GM12875 (cell line): ENCODE measurements around the gene CYP2J2.
A peak's percentile ranks its signal among the peaks of the same experiment; 100 is the strongest.

Experiments
- H3K4me3 ChIP-seq: one replicate; pipeline ENCODE4 v1.5.1; 2011; ENCODE audit warnings: low read depth, low read length, control low read depth
- TF ChIP-seq, protein P1 (sequence below): IDR thresholded peaks from 2 replicates; pipeline ENCODE4 v1.5.1; 2011; ENCODE audit warnings: low read depth, mild to moderate bottlenecking, control low read depth, inconsistent platforms, low read length, moderate library complexity, borderline replicate concordance; ENCODE audit not compliant: insufficient read depth

CYP2J2 gene

DNA sequence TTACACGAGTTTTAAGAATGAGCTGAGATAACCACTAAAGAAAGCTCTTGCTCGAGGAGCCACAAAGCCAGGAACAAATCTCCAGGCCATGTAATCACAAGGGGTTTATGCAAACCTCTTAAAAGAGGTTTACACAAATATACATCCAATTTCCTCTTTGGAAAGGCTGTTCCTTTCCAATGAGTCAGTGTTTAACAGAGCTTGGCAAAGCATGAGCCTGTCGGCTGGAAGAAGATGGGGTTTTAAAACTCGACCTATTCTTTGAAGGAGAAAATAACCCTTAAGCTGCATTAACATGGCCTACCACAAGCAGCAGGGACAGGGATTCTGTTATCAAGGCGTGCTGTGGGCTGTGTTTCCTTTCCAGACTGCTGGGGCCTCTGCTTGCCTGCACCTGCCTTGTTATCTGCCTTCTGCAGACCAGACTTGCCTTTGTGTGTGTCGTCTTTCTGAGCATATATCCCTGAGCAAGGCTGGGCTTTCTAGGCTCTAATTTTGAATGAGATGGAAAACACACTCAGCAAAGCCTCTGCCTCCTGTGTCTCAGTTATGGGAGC, 40.6 kb upstream of the CYP2J2 start:
- H3K4me3 ChIP-seq: no peak overlapping the region
- TF ChIP-seq, protein P1, sequence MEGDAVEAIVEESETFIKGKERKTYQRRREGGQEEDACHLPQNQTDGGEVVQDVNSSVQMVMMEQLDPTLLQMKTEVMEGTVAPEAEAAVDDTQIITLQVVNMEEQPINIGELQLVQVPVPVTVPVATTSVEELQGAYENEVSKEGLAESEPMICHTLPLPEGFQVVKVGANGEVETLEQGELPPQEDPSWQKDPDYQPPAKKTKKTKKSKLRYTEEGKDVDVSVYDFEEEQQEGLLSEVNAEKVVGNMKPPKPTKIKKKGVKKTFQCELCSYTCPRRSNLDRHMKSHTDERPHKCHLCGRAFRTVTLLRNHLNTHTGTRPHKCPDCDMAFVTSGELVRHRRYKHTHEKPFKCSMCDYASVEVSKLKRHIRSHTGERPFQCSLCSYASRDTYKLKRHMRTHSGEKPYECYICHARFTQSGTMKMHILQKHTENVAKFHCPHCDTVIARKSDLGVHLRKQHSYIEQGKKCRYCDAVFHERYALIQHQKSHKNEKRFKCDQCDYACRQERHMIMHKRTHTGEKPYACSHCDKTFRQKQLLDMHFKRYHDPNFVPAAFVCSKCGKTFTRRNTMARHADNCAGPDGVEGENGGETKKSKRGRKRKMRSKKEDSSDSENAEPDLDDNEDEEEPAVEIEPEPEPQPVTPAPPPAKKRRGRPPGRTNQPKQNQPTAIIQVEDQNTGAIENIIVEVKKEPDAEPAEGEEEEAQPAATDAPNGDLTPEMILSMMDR: no peak

DNA sequence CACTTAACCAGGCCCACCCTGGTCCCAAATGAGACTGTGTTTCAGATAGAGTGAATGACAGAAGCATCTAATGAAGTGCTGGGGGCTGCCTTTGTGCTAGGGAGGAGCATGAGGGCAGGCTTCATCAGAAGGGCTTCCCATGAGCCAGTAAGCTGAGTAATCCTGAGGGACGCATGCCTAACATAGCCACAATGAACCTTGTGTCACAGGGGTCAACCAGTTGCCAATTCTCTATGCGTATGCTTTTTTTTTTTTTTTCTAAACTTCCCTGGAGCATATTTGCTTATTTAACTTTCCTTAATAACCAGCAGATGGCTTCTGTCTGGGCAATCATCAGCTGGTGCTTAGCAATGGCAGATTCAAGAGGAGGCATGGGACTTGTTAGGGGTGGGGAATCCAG, 25.5 kb upstream of the CYP2J2 start:
- no peak overlapping the region for H3K4me3 ChIP-seq
- TF ChIP-seq, protein P1: no peak

DNA sequence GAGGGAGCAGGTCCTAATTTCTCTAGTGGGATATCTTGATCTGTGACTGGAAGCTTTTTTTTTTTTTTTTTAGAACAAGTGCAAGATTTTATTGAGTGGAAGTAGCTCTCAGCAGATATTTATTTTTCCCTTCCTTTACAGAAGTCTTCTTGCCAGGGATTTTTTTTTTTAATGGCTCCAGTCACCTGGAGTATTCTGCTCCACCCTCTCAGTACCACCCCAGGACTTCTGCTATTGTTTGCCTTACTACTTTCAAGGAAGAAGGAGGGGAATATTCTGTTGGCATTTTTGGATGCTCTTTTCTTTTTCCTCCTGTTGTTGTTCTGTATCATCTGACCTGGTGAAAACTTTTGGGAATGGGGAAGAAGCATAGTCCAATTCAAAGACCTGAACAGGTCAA, 23.1 kb upstream of the CYP2J2 start:
- no peak overlapping the region for H3K4me3 ChIP-seq
- TF ChIP-seq, protein P1: no peak

DNA sequence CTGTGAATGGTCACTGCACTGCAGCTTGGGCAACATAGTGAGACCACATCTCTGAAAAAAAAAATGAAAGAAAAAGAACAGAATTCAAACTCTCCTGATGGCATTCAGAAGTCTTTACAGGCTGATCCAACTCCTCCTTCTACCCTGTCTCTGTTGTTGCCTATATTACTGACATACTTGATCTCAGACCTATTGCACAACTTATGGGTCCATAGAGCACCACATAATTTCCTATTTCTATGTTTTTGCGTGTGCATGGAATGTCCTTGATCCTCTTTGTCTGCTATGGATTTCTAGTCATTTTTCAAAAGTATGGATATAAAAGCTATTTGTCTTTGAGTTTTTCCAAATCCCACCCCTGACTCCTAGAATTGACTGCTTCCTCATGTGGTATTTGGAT, 22.4 kb upstream of the CYP2J2 start:
- no peak overlapping the region for H3K4me3 ChIP-seq
- TF ChIP-seq, protein P1: no peak

DNA sequence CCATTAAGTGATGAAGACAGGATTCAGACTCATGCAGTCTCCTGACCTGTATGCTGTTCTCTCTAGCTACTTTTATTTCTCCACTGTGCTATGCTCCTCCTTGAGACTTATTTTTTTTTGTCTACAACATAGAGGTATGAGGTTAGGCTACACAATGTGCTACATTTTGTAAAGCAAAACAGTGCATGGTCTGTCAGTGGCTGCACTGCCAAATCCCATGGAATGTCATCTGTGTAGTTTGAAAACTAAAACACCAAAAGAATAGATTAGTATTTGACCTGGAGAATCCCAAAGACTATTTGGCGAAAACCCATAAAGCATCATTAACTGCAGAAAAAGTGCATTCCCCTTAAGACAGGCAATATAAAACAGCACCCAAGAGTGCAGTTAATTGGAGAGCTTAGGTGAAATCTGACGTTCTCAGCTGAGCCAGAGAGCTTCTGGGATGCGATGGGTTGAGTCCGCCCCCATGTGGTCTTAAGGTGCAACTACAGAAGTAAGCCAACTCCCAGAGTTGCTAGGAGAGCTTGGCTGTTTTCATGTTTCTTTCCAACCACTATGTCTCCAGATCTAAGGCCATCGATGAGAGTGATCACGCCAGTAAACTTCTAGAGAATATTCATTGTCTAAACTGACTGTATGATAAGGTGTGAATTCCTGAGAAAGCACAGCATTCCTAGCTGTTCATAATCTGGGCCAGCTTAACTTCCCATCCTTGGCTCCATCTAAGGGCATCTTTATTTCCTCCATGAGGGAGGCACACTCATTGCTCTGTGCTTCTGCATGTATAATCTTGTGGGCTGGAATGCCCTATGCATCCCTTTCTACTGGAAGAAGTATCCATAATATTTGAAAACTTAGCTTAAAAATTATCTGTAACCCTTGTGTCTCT, 20.7 kb upstream of the CYP2J2 start:
- no peak overlapping the region for H3K4me3 ChIP-seq
- TF ChIP-seq, protein P1: peak; percentile 92

DNA sequence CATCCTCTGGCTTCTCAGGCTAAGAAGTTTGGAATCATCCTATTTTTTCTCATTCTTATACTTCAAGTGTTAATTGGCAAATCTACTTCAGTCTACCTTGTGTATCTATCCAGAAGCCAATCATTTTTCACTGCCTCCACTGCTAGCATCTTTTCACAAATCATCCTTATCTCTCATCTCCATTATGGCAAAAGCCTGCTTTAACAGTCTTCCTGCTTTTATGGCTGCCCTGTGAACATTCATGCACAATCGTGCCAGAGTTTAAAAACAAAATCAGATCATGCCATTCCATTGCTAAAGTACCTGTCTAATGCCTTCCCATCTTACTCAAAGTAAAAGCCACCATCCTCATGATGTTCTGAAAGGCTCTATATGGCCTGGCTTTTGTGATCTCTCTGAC, 19.2 kb upstream of the CYP2J2 start:
- no peak overlapping the region for H3K4me3 ChIP-seq
- TF ChIP-seq, protein P1: no peak

DNA sequence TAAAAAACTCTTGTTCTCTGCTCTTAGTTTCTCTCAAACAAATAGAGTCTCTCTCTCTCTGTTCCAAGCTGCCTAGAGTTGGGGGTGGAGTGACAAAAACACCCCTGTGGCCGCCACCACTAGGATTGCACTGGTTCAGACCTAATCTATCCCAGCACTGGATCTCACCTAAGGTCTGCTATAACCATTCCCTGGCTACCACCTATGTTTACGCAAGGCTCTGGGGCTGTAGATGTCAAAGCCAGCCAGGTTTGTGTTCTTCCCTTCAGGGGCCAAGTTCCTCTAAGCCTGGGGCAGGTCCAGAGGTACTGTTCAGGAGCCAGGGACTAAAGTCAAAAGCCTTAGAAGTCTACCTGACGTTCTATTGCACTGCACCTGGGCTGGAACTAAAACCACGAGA, 12.8 kb upstream of the CYP2J2 start:
- TF ChIP-seq, protein P1: no peak
- H3K4me3 ChIP-seq: no peak overlapping the region
